ENCODE measurements around the gene ZNF200. TPM values are rescaled to one million over a fixed set of nuclear protein-coding genes. Genes with fewer than 3 reads are reported as not detected.
"Not testable (repeated sequence)": the region's sequence is repeated elsewhere in the genome, so short reads cannot be mapped to it uniquely, and the experiment has no call there.

ZNF200 gene
- polyA plus RNA-seq, 4 donors, result 12.2 to 14.3 (median 13.3) TPM

- DNase-seq (ENCODE audit: low read depth in 4 of 4, low spot score in 2 of 4), result no peak
Observed at GRCh38 chr16:3182608-3183444, 52.1 kb downstream of the ZNF200 start.

- not testable (repeated sequence) for DNase-seq (ENCODE audit: low read depth in 4 of 4, low spot score in 2 of 4)
Observed at GRCh38 chr16:3182293-3182607, 52.7 kb downstream of the ZNF200 start.

GRCh38 chr16:3180445-3180878 is 54.5 kb downstream of the ZNF200 start:
- no peak for DNase-seq (ENCODE audit: low read depth in 4 of 4, low spot score in 2 of 4)

GRCh38 chr16:3179651-3180050 is 55.3 kb downstream of the ZNF200 start:
- DNase-seq (ENCODE audit: low read depth in 4 of 4, low spot score in 2 of 4), result no peak

GRCh38 chr16:3175157-3176093 is 59.5 kb downstream of the ZNF200 start:
- DNase-seq (ENCODE audit: low read depth in 4 of 4, low spot score in 2 of 4), result no peak

- DNase-seq (ENCODE audit: low read depth in 4 of 4, low spot score in 2 of 4), result no peak
Observed at GRCh38 chr16:3174618-3175148, 60.3 kb downstream of the ZNF200 start.

- DNase-seq (ENCODE audit: low read depth in 4 of 4, low spot score in 2 of 4), result no peak
Observed at GRCh38 chr16:3173892-3174617, 60.9 kb downstream of the ZNF200 start.

Other genes with a start within 250 kb of the ZNF200 start
- gene CLDN9, start 222.2 kb downstream of the ZNF200 start, polyA plus RNA-seq (ENCODE audit: insufficient read length in 4 of 4), result 1 to 10 TPM; 2.2 to 4.8 (median 2.9) TPM
- 10 to 100 TPM; 32.8 to 39.4 (median 35.9) TPM for gene CLDN6, start 217.0 kb downstream of the ZNF200 start, polyA plus RNA-seq (ENCODE audit: insufficient read length in 4 of 4)
- 10 to 100 TPM; 10.1 to 23.1 (median 16.9) TPM for gene TNFRSF12A, start 214.8 kb downstream of the ZNF200 start, polyA plus RNA-seq (ENCODE audit: insufficient read length in 4 of 4)
- 10 to 100 TPM; 54.2 to 86.5 (median 68.9) TPM for gene HCFC1R1, start 211.2 kb downstream of the ZNF200 start, polyA plus RNA-seq (ENCODE audit: insufficient read length in 4 of 4)
- gene THOC6, start 211.1 kb downstream of the ZNF200 start, polyA plus RNA-seq (ENCODE audit: insufficient read length in 4 of 4), result 10 to 100 TPM; 28.5 to 36.4 (median 33.1) TPM
- gene BICDL2, start 198.2 kb downstream of the ZNF200 start, polyA plus RNA-seq (ENCODE audit: insufficient read length in 4 of 4), result 1 to 10 TPM; 1.5 to 6.9 (median 2.5) TPM
- 1 to 10 TPM in 2 of 4 donors, under 1 TPM in 2; 0.51 to 3.2 (median 1.2) TPM for gene MMP25, start 188.6 kb downstream of the ZNF200 start, polyA plus RNA-seq (ENCODE audit: insufficient read length in 4 of 4)
- 10 to 100 TPM; 28.2 to 40.2 (median 32.9) TPM for gene IL32, start 169.5 kb downstream of the ZNF200 start, polyA plus RNA-seq (ENCODE audit: insufficient read length in 4 of 4)
- gene ZSCAN10, start 135.9 kb downstream of the ZNF200 start, polyA plus RNA-seq (ENCODE audit: insufficient read length in 4 of 4), result under 1 TPM; 0.18 to 0.49 (median 0.20) TPM
- 10 to 100 TPM; 15.7 to 22.6 (median 17.8) TPM for gene ZNF205, start 122.6 kb downstream of the ZNF200 start, polyA plus RNA-seq (ENCODE audit: insufficient read length in 4 of 4)
- 10 to 100 TPM in 3 of 4 donors, 1 to 10 TPM in 1; 9.6 to 16.4 (median 15.4) TPM for gene ZNF213, start 100.1 kb downstream of the ZNF200 start, polyA plus RNA-seq (ENCODE audit: insufficient read length in 4 of 4)
- gene OR1F1, start 47.0 kb downstream of the ZNF200 start, polyA plus RNA-seq (ENCODE audit: insufficient read length in 4 of 4), result not detected
- under 1 TPM; 0.16 to 0.51 (median 0.29) TPM for gene MEFV, start 21.5 kb upstream of the ZNF200 start, polyA plus RNA-seq (ENCODE audit: insufficient read length in 4 of 4)
- 10 to 100 TPM; 42.5 to 53.0 (median 48.0) TPM for gene ZNF263, start 48.3 kb upstream of the ZNF200 start, polyA plus RNA-seq (ENCODE audit: insufficient read length in 4 of 4)
- 10 to 100 TPM in 3 of 4 donors, 1 to 10 TPM in 1; 9.9 to 14.2 (median 12.9) TPM for gene TIGD7, start 70.3 kb upstream of the ZNF200 start, polyA plus RNA-seq (ENCODE audit: insufficient read length in 4 of 4)
- gene ZNF75A, start 70.3 kb upstream of the ZNF200 start, polyA plus RNA-seq (ENCODE audit: insufficient read length in 4 of 4), result 10 to 100 TPM; 36.3 to 65.8 (median 55.8) TPM
- gene OR2C1, start 120.7 kb upstream of the ZNF200 start, polyA plus RNA-seq (ENCODE audit: insufficient read length in 4 of 4), result under 1 TPM; 0.37 to 0.99 (median 0.76) TPM
- gene ZSCAN32, start 165.8 kb upstream of the ZNF200 start, polyA plus RNA-seq (ENCODE audit: insufficient read length in 4 of 4), result 10 to 100 TPM; 16.7 to 23.1 (median 20.6) TPM
- 10 to 100 TPM; 14.3 to 16.5 (median 15.5) TPM for gene ZNF174, start 166.1 kb upstream of the ZNF200 start, polyA plus RNA-seq (ENCODE audit: insufficient read length in 4 of 4)
- 1 to 10 TPM; 3.2 to 4.5 (median 3.7) TPM for gene ZNF597, start 208.3 kb upstream of the ZNF200 start, polyA plus RNA-seq (ENCODE audit: insufficient read length in 4 of 4)
- 10 to 100 TPM; 66.5 to 71.3 (median 67.4) TPM for gene NAA60, start 208.5 kb upstream of the ZNF200 start, polyA plus RNA-seq (ENCODE audit: insufficient read length in 4 of 4)

All from left renal cortex interstitium (tissue), 4 donors.